HG03469 (cell line): ENCODE data around the gene FAXC.
"Not testable (repeated sequence)": the region's sequence is repeated elsewhere in the genome, so short reads cannot be mapped to it uniquely, and the experiment has no call there.

Experiments used
- ATAC-seq: cut with Tn5 transposase; IDR thresholded peaks from one replicate; pipeline ENCODE4 v1.9.1; 2021; ENCODE audit warnings: mild to moderate bottlenecking, moderate library complexity, moderate number of reproducible peaks; ENCODE audit not compliant: unreplicated experiment

FAXC gene

GRCh38 chr6:99341862-99342455 is 7.5 kb downstream of the FAXC start:
- ATAC-seq = no peak

GRCh38 chr6:99338188-99338587 is 11.3 kb downstream of the FAXC start:
- ATAC-seq = no peak

DNA sequence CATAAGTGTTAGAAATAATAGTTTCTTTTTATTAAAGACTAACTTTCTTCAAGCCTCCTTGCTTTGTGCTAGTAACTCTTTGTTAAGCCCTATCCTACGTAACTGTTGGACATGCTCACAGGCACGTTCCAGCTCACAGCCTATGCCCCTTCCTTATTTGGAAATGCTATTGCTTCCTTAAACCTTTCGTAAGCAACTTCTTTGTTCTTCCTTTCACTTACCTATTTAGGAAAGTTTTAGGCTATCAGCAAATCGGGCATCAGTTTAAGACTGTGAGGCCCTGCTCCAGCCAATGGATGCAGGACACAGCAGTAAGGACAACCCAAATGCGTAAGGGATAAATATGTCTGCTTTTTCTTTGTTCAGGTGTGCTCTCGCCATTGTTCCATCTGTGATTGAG is 14.2 kb downstream of the FAXC start:
- ATAC-seq = not testable (repeated sequence)

GRCh38 chr6:99334526-99335127 is 14.8 kb downstream of the FAXC start:
- peak; percentile 29 for ATAC-seq

DNA sequence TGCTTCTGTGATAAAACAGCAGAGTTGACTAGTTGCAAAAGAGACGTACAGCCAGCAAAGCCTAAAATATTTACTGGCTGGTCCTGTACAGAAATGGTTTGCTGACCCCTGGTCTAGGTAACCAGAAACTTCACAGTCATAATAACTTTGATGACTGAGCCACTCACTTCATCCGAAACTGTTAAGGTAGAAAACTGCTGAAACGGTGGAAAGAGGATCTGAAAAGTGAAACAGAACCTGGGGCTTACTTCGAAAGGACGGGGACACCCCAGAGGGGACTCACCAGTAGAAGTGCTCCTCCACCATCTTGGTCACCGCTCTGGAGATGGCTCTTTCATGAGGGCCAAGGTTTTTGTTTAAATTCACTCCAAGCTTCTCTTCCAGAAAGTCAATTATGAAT is 16.4 kb downstream of the FAXC start:
- ATAC-seq = peak; percentile 89

GRCh38 chr6:99331531-99331930 is 17.9 kb downstream of the FAXC start:
- no peak for ATAC-seq

GRCh38 chr6:99330159-99330558 is 19.3 kb downstream of the FAXC start:
- ATAC-seq = peak; percentile 52

- ATAC-seq = no peak
Measured at GRCh38 chr6:99324996-99325395, 24.5 kb downstream of the FAXC start.

GRCh38 chr6:99318566-99318965 is 30.9 kb downstream of the FAXC start:
- no peak for ATAC-seq

DNA sequence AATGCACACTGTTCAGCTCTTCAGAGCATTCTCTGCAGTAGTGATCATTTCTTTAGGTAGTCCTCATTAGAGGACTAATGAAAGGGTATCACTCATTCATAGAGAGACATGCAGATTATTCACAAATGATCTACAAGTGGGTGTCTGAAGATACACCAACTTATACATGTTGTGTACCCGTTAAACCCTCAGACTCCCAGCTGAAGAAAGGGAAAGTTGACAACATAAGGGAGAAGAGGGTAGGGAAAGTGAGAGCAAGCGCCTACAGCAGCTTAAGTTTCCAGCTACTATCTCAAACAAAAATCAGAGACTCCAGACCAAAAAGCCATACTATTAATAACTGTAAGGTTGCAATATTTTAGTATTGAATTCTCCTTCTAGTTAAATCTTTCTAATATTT is 37.1 kb downstream of the FAXC start:
- ATAC-seq = no peak

GRCh38 chr6:99310553-99310952 is 38.9 kb downstream of the FAXC start:
- ATAC-seq = no peak

GRCh38 chr6:99309557-99309956 is 39.9 kb downstream of the FAXC start:
- no peak for ATAC-seq

DNA sequence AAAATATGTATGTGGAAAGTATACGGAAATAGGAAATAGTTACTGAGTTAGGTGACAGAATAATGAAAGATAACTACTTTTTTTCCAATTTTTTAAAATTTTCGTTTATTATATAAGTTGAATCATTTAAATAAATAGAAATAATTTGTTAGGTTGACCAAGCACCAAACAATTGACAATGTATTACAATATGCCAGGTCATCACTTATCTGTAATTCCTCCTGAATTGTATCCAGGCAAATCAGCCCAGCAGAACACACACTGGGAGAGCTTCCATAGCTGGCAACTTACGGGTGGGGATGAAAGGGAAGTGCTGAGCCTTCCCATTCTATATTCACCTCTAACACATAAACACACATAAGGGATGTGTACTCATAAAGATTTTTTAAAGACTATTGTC is 40.7 kb downstream of the FAXC start:
- ATAC-seq = no peak

- no peak for ATAC-seq
Measured at GRCh38 chr6:99307295-99307907, 42.1 kb downstream of the FAXC start.

GRCh38 chr6:99306341-99306740 is 43.1 kb downstream of the FAXC start:
- ATAC-seq = no peak

DNA sequence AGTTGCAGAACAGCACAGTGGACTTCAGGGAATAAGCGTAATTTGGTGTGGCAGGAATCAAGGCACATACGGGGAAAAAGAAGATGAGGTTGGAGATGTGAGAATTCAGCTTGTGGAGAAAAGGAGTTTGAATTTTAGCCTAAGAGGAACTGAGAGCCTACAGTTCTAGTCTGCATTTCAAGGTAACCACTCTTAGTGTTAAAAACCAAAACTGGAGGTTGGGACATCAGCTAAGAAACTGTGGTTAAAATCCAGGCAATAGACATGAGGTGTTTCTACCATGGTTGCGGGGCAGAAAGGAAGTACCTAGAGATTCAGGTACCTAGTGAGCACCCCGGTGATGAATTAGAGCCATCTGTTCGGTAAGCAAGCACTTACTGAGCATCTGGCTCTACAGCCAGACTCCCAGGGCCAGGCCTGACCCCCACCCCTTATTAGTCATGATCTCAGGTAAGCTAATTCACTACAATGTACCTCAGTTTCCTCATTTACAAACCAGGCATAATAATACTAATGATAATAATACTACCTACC is 44.4 kb downstream of the FAXC start:
- no peak for ATAC-seq

DNA sequence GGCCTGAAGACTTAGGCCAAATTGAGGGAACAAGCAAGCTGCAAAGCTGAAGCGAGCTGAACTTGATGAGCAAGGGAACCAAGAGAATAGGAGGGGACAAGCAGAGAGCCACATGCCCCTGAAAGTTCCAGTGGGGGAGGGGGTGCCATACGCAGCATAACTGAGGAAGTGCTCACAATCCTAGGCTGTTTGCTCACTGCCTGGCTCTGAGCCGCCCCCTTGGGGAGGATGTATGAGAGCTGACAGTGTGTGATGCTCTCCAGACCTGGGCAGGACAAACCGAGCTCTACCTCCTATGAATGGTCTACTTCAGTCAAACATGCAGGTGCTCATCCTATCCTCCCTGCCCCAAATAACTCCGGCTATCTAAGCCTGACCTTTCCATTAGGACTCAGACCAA is 52.1 kb downstream of the FAXC start:
- ATAC-seq = no peak

- no peak for ATAC-seq
Measured at GRCh38 chr6:99297006-99297405, 52.5 kb downstream of the FAXC start.

DNA sequence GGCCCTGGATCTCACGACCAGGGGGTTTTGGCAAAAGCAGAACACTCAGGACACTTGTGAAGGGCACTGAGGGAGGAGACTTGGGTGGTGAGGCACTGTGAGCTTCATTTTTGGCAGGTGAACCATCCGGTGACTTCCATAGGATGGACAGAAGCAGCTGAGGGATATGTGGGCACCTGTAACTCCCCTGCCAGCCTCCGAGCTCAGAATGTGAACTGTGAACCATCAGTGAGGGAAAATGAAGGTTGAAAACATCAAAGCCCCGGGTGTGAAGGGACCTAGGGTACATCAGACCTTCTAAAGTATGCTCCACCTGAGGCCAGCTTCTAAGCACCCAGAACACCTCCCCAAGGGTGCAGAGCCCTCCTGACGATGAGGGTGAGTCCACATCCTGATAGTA is 53.2 kb downstream of the FAXC start:
- ATAC-seq = no peak

DNA sequence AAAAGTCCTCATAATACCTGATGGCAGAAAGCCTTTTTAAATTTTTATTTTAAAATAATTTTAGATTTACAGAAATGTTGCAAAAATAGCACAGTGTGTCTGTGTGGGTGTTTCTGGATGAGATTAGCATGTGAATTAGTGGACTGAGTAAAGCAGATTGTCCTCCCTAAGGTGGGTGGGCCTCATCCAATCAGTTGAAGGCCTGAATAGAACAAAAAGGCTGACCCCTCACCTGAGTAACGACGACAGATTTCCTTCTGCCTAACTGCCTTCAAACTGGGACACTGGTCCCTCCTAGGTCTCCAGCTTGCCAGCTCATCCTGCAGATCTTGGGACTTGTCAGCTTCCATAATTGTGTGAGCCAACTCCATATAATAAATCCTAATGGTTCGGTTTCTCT is 54.2 kb downstream of the FAXC start:
- ATAC-seq = no peak

GRCh38 chr6:99294786-99295185 is 54.7 kb downstream of the FAXC start:
- ATAC-seq = no peak

- ATAC-seq = no peak
Measured at GRCh38 chr6:99289701-99290100, 59.8 kb downstream of the FAXC start.
